PC-3 (cell line): Measurements from ENCODE around the gene CDH4.

Experiments used
- CTCF ChIP-seq: fragments of 300-600 bp; sonication (generic); conservative IDR thresholded peaks from 2 replicates; pipeline ENCODE4 v1.5.1; 2017; ENCODE audit warnings: antibody characterized with exemption, low read depth, mild to moderate bottlenecking, low read length
- EZH2 ChIP-seq: fragments of 300-600 bp; sonication (generic); IDR thresholded peaks from one replicate; pipeline ENCODE4 v1.6.1; 2017; ENCODE audit warnings: antibody characterized with exemption, mild to moderate bottlenecking, low read length; ENCODE audit not compliant: unreplicated experiment
- EZH2phosphoT487 ChIP-seq: fragments of 300-600 bp; sonication (generic); IDR thresholded peaks from 2 replicates; pipeline ENCODE4 v1.6.1; 2018; ENCODE audit warnings: mild to moderate bottlenecking, antibody characterized with exemption, low read length, borderline replicate concordance

GRCh38 chr20:61249626-61250025 lies 2.4 kb upstream of the CDH4 start:
- no peak for TF ChIP-seq CTCF
- TF ChIP-seq EZH2, result no peak
- TF ChIP-seq EZH2phosphoT487, result no peak
